Peyer's patch (tissue), 4 donors: Measurements from ENCODE around the gene NCOA3.

ENCODE experiments used
- POLR2A ChIP-seq, 2 donors: fragments of 450-650 bp; IDR thresholded peaks; one replicate each; pipeline ENCODE4 v1.5.1; 2017; ENCODE audit warnings: antibody characterized with exemption in 2 of 2, mild to moderate bottlenecking in 2 of 2, moderate library complexity in 2 of 2
- TF ChIP-seq, protein P1 (sequence below), 6 experiments: fragments of 450-650 bp in 4 of 6; fragments of 200-600 bp in 2 of 6; sonication (generic) in 1 of 6; IDR thresholded peaks; one replicate each; pipeline ENCODE4 v1.5.1; 2017 to 2019; ENCODE audit warnings: antibody characterized with exemption in 6 of 6, mild to moderate bottlenecking in 3 of 6, moderate library complexity in 1 of 6

GRCh38 chr20:47668313-47669151 lies 166.8 kb downstream of the NCOA3 start:
- TF ChIP-seq POLR2A (IDR thresholded peaks at IDR 0.05), result no peak
- TF ChIP-seq, protein P1, sequence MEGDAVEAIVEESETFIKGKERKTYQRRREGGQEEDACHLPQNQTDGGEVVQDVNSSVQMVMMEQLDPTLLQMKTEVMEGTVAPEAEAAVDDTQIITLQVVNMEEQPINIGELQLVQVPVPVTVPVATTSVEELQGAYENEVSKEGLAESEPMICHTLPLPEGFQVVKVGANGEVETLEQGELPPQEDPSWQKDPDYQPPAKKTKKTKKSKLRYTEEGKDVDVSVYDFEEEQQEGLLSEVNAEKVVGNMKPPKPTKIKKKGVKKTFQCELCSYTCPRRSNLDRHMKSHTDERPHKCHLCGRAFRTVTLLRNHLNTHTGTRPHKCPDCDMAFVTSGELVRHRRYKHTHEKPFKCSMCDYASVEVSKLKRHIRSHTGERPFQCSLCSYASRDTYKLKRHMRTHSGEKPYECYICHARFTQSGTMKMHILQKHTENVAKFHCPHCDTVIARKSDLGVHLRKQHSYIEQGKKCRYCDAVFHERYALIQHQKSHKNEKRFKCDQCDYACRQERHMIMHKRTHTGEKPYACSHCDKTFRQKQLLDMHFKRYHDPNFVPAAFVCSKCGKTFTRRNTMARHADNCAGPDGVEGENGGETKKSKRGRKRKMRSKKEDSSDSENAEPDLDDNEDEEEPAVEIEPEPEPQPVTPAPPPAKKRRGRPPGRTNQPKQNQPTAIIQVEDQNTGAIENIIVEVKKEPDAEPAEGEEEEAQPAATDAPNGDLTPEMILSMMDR (IDR thresholded peaks at IDR 0.05), result no peak
